ENCODE measurements around the gene ATXN10. TPM values are rescaled to one million over a fixed set of nuclear protein-coding genes. Genes with fewer than 3 reads are reported as not detected.

Gene ATXN10
- polyA plus RNA-seq, 3 donors = 60.1 to 106 (median 92.4) TPM

DNA sequence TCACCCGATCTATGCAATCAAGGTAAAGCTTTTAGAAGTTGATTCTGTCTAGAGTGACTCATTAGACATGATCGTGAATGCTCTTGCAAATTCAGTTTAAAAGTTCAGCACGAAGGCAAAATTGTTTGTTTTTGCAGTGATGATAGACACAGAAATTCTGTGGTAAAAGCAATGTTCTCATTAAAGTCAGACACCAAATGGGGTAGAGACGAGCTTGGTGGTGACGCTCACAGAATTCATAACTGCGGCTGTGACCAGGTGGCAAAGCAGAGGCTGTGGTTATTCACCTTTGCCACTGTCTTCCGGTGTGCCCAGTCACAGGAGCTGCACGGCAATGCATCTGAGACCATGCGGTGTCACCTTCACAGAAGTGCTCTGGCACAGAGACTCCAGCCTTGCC is 221.9 kb downstream of the ATXN10 start:
- H3K4me1 ChIP-seq (ENCODE audit: control insufficient read depth in 1 of 2, insufficient read depth in 2 of 2, low read length in 2 of 2) = no peaks in the 10 kb centered on the region
- H3K27me3 Mint-ChIP-seq (ENCODE audit: low read depth in 3 of 3) = peaks cover 19 to 45% (median 29%) of the 10 kb centered on the region in 3 donors
- no peak overlapping the region for H3K4me3 Mint-ChIP-seq

More for the DNA sequence above, 221.9 kb downstream of the ATXN10 start:
- H3K4me2 ChIP-seq (replicated peaks; ENCODE audit: extremely low read depth, low read length, poor library complexity, severe bottlenecking) = no peak overlapping the region
- no peak for TF ChIP-seq CTCF (IDR thresholded peaks at IDR 0.05)
- H3K36me3 ChIP-seq (replicated peaks in 1 of 2; ENCODE audit: control insufficient read depth in 1 of 2, insufficient read depth in 2 of 2, low read length in 2 of 2) = no peaks in the 10 kb centered on the region
- H3K9ac ChIP-seq (ENCODE audit: insufficient read depth, low read length, poor library complexity, severe bottlenecking) = no peak overlapping the region
- H3K79me2 ChIP-seq (ENCODE audit: insufficient read depth, low read length) = no peaks in the 10 kb centered on the region
- H3K27ac ChIP-seq (ENCODE audit: low read depth in 1 of 2, low read length in 2 of 2) = no peak overlapping the region
- H3K4me3 ChIP-seq (replicated peaks in 1 of 3; ENCODE audit: low read depth in 2 of 3, low read length in 3 of 3) = no peak overlapping the region
- H2AFZ ChIP-seq (ENCODE audit: insufficient read depth, low read depth, low read length, poor library complexity, severe bottlenecking) = no peak overlapping the region
- no peaks in the 10 kb centered on the region for H3K9me3 ChIP-seq (replicated peaks in 1 of 2; ENCODE audit: control insufficient read depth in 1 of 2, insufficient read depth in 1 of 2, low read length in 2 of 2)
- intact Hi-C loops (cut with micrococcal nuclease) = no loop called here
- DNase-seq = no peak
- no peaks in the 10 kb centered on the region for H3K36me3 Mint-ChIP-seq
- H4K20me1 ChIP-seq (ENCODE audit: insufficient read depth, low read length) = no peaks in the 10 kb centered on the region
- 81% methylated on average over 8 of the region's 9 CpGs for WGBS (ENCODE audit: insufficient coverage)
- H3K27ac Mint-ChIP-seq = no peak overlapping the region
- peaks cover 0 to 37% of the 10 kb centered on the region in 2 donors for H3K27me3 ChIP-seq (ENCODE audit: control insufficient read depth in 2 of 2, insufficient read depth in 2 of 2, low read length in 2 of 2)
- H3K4me1 Mint-ChIP-seq = peaks cover 3% of the 10 kb centered on the region
- H3K9me3 Mint-ChIP-seq = peaks cover 0 to 6% (median 0%) of the 10 kb centered on the region in 7 donors

Small RNAs within 50 kb of the gene (small RNA-seq; reads per million reads assigned to genes)
- gene MIR4762 (ENCODE audit: insufficient read length, low read depth) = not detected
- gene RNU6-1161P (ENCODE audit: insufficient read length, low read depth) = not detected

Other genes with a start within 250 kb of the ATXN10 start
- under 1 TPM in 2 of 3 donors, not detected in 1; 0.03 to 0.17 TPM for gene FBLN1, start 169.0 kb upstream of the ATXN10 start, polyA plus RNA-seq

Measured in CD14-positive monocyte (primary cell).